Left ventricle myocardium superior (tissue), 1 donor: ENCODE data around the gene SCAPER. TPM values are rescaled to one million over a fixed set of nuclear protein-coding genes. Genes with fewer than 3 reads are reported as not detected.
A peak's percentile ranks its signal among the peaks of the same experiment; 100 is the strongest.

Experiments used
- ATAC-seq: fragments of 200-7000 bp; cut with Tn5 transposase; one replicate; pipeline ENCODE4 v1.9.1; 2020; ENCODE audit warnings: mild to moderate bottlenecking, moderate library complexity
- DNase-seq: peaks from one replicate; pipeline ENCODE4 v3.0.0-alpha.2; 2020
- intact Hi-C: fragments of 100-400 bp; cut with micrococcal nuclease; formaldehyde crosslinking; loops from one replicate; pipeline ENCODE4 v1.11.0; 2022
- total RNA-seq: library from RNA; stranded (reverse); fragmentation: NEBNext Ultra II Directional; extraction: Animal tissue kit (Norgen Biotek cat#: 25700); gene quantifications from one replicate; pipeline ENCODE4 v1.2.1, GENCODE V29; 2021
- donor health status: DM: no; HTN: yes; CAD: no; lungs with severe emphysema.

The SCAPER gene
- total RNA-seq, 1 donor from 2014 or later = 54.9 TPM

DNA sequence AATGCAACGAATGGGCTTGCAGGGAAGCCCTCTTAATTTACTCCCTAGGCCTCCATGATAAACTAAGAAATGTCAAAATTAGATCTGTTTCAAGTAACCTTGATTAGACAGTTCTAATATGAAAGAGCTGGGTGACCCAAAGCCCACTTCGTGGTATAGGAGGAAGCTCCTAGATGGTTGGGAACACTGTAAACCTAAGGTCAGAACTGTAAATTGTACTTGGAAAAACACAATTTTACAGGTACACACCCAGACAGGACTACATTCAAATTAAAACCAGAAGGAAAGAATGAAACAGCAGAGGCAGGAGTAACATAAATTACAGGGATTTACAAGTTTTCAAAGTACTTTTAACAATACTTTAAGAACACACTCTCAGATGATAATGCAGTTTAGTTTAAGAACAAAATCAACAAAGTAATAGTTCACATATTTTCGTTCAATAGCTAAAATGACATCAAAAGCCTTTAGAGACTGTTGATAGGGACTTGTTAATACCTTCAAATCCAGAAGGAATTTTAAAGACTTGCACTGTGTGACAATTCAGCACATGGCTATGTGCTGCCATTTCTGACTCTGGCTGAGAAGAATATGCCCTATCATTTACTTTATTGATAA is 550.2 kb downstream of the SCAPER start:
- intact Hi-C loops = no loop called here
- ATAC-seq = no peak

GRCh38 chr15:76353903-76354302 is 551.2 kb downstream of the SCAPER start:
- DNase-seq (no peak), ATAC-seq (no peak)
- intact Hi-C loops = no loop called here

More for the DNA sequence above, 550.2 kb downstream of the SCAPER start:
- no peak for DNase-seq

GRCh38 chr15:76353023-76353577 is 552.0 kb downstream of the SCAPER start:
- no peak for ATAC-seq
- intact Hi-C loops = no loop called here
- no peak for DNase-seq

DNA sequence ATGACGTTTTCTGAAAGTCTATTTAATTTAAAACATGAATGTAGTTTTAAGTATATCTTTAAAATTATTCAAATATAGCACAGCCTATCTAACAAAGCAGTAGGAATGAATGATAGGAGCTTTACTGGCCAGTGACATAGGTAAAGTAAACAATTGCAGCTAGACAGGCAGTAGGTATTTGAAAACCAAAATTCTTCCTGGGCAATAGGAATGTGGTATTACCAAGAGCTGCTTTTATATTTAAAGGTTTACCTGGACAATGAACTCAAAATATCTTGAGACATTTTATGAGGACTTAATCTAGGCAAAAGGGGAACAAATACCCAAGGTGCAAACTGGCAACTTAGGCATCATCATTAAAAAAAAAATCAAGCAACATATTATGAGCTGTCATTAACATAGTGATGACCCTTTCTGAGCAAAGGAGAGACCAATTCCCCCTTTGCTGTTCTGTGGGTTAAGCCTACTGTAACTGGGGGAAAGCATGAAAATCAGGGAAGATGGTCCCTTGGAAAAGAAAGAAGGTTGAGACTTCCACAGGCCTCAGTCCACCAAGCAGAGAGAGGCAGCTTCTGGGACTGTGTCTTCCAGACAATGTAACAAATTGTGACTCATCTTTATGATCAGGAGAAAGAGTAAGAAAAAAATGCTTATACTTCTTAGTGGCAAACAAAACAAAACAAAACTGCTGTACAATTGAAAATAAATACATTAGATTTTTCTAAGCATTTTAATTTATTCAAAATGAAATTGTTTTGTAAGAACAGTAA is 555.7 kb downstream of the SCAPER start:
- DNase-seq (no peak), ATAC-seq (no peak)
- intact Hi-C loops = no loop called here

DNA sequence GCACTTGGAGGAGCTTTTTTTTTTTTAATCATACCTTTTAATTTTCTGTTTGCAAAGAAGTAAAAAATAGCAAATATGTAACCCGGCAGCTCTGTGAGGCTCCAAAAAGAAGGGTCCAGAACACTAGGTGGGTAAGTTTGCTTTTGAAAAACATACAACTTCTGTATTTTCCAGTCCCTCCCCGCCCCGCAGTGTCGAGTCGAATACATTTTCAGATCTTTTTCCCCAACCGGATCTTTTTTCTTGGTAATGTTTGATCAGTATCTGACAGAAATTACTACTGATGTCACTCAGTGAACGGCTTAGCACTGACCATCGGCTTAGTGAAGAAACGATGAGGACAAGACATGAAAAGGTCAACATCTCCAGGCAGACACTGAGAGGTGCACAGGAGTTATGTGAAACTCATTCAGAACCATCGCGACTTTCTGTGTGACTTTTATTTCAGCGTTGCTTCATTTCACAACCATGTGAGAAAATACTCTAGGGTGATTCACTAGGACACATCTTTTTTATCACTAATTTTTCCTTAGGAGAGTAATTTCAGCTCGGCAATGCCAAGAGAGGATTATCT is 557.6 kb downstream of the SCAPER start:
- ATAC-seq = no peak
- intact Hi-C loops = no loop called here
- no peak for DNase-seq

- no peak for DNase-seq
- ATAC-seq = peak; percentile 26
- intact Hi-C loops = no loop called here
These were observed 558.3 kb downstream of the SCAPER start for GRCh38 chr15:76346669-76347481.

GRCh38 chr15:76345880-76346668 is 559.1 kb downstream of the SCAPER start:
- intact Hi-C loops = no loop called here
- ATAC-seq = peak; percentile 22
- no peak for DNase-seq

DNA sequence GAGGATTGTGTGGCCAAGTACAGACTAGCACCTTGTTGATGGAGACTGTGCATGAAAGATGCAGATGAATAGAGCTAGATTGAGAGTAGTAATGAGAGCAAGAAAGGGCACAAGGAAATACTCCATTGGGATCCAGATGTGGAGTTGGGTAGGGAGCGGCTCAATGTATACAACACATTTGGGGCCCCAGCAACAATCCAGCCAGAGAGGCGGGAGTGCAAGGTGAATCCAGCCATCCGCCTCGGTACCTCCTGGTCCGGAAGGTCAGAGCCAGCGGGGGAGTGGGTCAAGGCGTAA is 559.6 kb downstream of the SCAPER start:
- DNase-seq (no peak), ATAC-seq (no peak)
- intact Hi-C loops = no loop called here

GRCh38 chr15:76344893-76345582 is 560.1 kb downstream of the SCAPER start:
- DNase-seq (no peak), ATAC-seq (no peak)
- intact Hi-C loops = no loop called here

DNA sequence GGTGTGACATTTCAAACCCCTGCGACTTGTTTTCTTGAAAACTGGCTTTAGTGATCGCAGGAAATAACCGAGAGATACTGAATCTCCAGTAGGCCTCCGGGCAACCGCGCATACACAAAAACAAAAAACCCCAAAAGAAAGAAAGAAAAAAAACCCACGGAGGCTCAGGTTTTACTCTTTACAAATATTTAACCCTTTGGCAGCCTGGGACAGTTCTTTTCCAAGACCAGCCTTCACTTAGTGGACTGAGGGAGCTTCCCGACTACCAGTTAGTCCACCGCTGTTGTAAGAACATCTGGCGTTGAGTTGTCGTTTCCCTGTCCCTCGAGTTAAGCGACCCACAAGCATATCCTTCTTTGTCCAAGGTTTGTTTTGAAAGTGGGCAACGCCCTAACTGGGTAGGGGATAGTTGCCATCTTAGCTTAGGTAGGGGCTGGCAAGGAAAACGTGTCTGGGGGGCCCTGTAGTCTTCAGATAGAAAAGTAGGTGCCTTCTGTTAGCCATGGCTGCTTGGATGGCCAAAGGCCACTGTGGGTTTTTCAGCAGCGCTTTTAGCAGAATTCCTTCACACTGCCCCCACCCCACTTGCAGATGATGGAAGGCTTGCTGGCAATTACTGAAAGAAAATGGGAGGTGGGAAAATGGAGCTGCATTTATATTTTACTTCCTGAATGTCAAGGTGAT is 561.7 kb downstream of the SCAPER start:
- intact Hi-C loops = no loop called here
- DNase-seq = no peak

GRCh38 chr15:76342382-76343201 is 562.5 kb downstream of the SCAPER start:
- intact Hi-C loops = no loop called here
- DNase-seq (no peak), ATAC-seq (no peak)

More for the DNA sequence above, 561.7 kb downstream of the SCAPER start:
- ATAC-seq = no peak

- ATAC-seq = no peak
- no peak for DNase-seq
- intact Hi-C loops = no loop called here
These were observed 563.1 kb downstream of the SCAPER start for GRCh38 chr15:76342058-76342381.

GRCh38 chr15:76341366-76342057 is 563.6 kb downstream of the SCAPER start:
- ATAC-seq (peak; percentile 13), DNase-seq (no peak)
- intact Hi-C loops = no loop called here

DNA sequence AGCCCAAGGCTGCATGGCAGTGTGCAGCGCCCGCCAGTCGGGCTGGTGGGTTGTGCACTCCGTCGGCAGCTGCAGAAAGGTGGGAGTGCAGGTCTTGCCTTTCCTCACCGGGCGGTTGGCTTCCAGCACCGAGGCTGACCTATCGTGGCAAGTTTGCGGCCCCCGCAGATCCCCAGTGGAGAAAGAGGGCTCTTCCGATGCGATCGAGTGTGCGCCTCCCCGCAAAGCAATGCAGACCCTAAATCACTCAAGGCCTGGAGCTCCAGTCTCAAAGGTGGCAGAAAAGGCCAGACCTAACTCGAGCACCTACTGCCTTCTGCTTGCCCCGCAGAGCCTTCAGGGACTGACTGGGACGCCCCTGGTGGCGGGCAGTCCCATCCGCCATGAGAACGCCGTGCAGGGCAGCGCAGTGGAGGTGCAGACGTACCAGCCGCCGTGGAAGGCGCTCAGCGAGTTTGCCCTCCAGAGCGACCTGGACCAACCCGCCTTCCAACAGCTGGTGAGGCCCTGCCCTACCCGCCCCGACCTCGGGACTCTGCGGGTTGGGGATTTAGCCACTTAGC is 564.3 kb downstream of the SCAPER start:
- ATAC-seq = peak; percentile 45

GRCh38 chr15:76340198-76340802 is 564.8 kb downstream of the SCAPER start:
- intact Hi-C loops = no loop called here
- peak; percentile 24 for ATAC-seq

More for the DNA sequence above, 564.3 kb downstream of the SCAPER start:
- DNase-seq = peak; percentile 40
- intact Hi-C loops = no loop called here

More at GRCh38 chr15:76340198-76340802, 564.8 kb downstream of the SCAPER start:
- peak; percentile 50 for DNase-seq
